BLaER1 treated with 17β-estradiol and CSF1 and Interleukin-3, amounts not matched to agents 10 nM and 100 nM (cell line): Measurements from ENCODE around the gene SLC35C1.

Experiments used
- H3K27ac ChIP-seq, 11 experiments: shearing (Covaris generic); formaldehyde crosslinking; 2 replicates each; pipeline ENCODE4 v1.8.1; 2022
- H3K27me3 ChIP-seq, 11 experiments: shearing (Covaris generic); formaldehyde crosslinking; 2 replicates each; pipeline ENCODE4 v1.8.1; 2022
- H3K36me3 ChIP-seq, 11 experiments: shearing (Covaris generic); formaldehyde crosslinking; 2 replicates each; pipeline ENCODE4 v1.8.1; 2022
- H3K4me1 ChIP-seq, 10 experiments: shearing (Covaris generic); formaldehyde crosslinking; 2 replicates each; pipeline ENCODE4 v1.8.1; 2022
- H3K4me2 ChIP-seq, 11 experiments: shearing (Covaris generic); formaldehyde crosslinking; 2 replicates each; pipeline ENCODE4 v1.8.1; 2022
- H3K4me3 ChIP-seq, 10 experiments: shearing (Covaris generic); formaldehyde crosslinking; 2 replicates each; pipeline ENCODE4 v1.8.1; 2022
- H3K9ac ChIP-seq, 11 experiments: shearing (Covaris generic); formaldehyde crosslinking; 2 replicates each; pipeline ENCODE4 v1.8.1; 2022
- H3K9me3 ChIP-seq, 11 experiments: shearing (Covaris generic); formaldehyde crosslinking; replicated peaks in 1 of 11; 2 replicates each; pipeline ENCODE4 v1.8.1; 2022
- H4K20me1 ChIP-seq, 11 experiments: shearing (Covaris generic); formaldehyde crosslinking; 2 replicates each; pipeline ENCODE4 v1.8.1; 2022
- Cebpa-rat ChIP-seq, 11 experiments: shearing (Covaris generic); IDR thresholded peaks; 2 replicates each; pipeline ENCODE4 v1.8.1; 2022

Gene SLC35C1

DNA sequence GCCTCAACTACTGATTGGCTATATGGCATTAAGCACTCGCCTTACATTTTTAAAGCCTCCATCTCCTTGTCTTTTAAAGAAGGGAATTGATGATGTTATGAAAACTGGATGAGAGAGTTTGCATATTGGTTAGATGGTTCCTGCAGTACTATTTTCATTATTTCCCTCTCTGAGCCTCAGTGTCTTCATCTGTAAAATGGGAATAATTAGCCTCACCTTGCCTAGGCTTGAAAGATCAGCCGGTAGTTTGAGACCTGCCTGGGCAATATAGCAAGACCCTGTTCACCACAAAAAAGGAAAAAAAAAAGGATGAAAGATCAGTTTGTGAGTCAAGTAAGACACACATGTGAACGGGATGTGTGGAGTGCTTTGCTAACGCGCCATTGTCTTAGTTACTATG, 35.0 kb upstream of the SLC35C1 start:
- no peak for TF ChIP-seq Cebpa-rat (IDR thresholded peaks at IDR 0.05)
- Histone ChIP-seq H3K27me3 (no peaks in the 10 kb centered on the region), H4K20me1 (peaks cover 0 to 6% (median 0%) of the 10 kb centered on the region in 11 experiments; a peak in 1 of 22 replicates), H3K36me3 (no peaks in the 10 kb centered on the region), H3K4me3 (no peak overlapping the region), H3K9me3 (no peaks in the 10 kb centered on the region), H3K4me1 (peaks cover 0 to 7% (median 5%) of the 10 kb centered on the region in 10 experiments; a peak in 11 of 20 replicates), H3K27ac (no peak overlapping the region), H3K9ac (no peak overlapping the region), H3K4me2 (no peak overlapping the region)

DNA sequence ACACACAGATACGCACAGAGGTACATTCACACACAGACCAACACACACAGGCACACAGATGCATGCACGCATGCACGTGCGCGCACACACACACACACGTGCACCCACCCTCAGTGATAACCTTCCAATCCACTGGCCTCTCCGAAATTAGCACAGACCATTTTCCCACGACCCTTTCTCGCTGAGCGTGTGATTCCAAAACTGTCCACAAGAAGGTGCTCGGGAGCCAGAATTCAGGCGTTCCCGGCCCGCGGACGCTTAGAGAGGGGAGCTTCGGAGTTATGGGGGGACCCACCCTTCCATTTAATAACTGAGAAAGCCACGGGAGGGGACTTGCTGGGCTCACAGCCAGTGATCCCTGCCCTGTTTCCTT, 33.8 kb upstream of the SLC35C1 start:
- no peak for TF ChIP-seq Cebpa-rat (IDR thresholded peaks at IDR 0.05)
- Histone ChIP-seq H3K36me3 (no peaks in the 10 kb centered on the region), H3K4me1 (peaks cover 0 to 7% (median 5%) of the 10 kb centered on the region in 10 experiments; a peak in 11 of 20 replicates), H3K9ac (peak overlapping the region; percentile 20 to 72 (median 54); a peak in 20 of 22 replicates), H3K27me3 (no peaks in the 10 kb centered on the region), H3K27ac (no peak overlapping the region; a peak in 1 of 22 replicates), H3K9me3 (no peaks in the 10 kb centered on the region), H4K20me1 (peaks cover 0 to 6% (median 0%) of the 10 kb centered on the region in 11 experiments; a peak in 1 of 22 replicates), H3K4me2 (peak overlapping the region; percentile 87 to 99 (median 95)), H3K4me3 (peak overlapping the region; percentile 54 to 73 (median 62))

- peak overlapping the region; percentile 87 to 99 (median 95) for H3K4me2 ChIP-seq
- peak overlapping the region; percentile 20 to 72 (median 54); a peak in 20 of 22 replicates for H3K9ac ChIP-seq
- H3K27me3 ChIP-seq = no peaks in the 10 kb centered on the region
- H3K4me1 ChIP-seq = peaks cover 0 to 7% (median 5%) of the 10 kb centered on the region in 10 experiments; a peak in 11 of 20 replicates
- no peak for TF ChIP-seq Cebpa-rat (IDR thresholded peaks at IDR 0.05)
- no peaks in the 10 kb centered on the region for H3K36me3 ChIP-seq
- H3K9me3 ChIP-seq = no peaks in the 10 kb centered on the region
- H4K20me1 ChIP-seq = peaks cover 0 to 6% (median 0%) of the 10 kb centered on the region in 11 experiments; a peak in 1 of 22 replicates
- no peak overlapping the region; a peak in 1 of 22 replicates for H3K27ac ChIP-seq
- peak overlapping the region; percentile 54 to 73 (median 62) for H3K4me3 ChIP-seq
These were observed 33.1 kb upstream of the SLC35C1 start for GRCh38 chr11:45771566-45772448.

DNA sequence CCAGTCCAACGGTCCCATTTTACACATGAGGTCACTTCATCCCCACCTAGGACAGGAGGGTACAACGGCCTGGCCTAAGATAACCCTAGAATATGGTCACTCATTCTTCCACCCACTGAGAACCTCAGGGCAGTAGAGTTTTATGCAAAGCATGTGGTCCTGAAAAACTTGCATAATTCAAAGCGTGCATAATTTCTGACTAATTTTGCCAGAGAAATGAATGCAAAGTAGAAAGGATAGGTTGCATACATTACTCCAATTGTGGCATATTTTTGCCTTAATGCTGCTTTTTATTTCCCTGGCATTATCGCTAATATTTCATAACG, 32.5 kb upstream of the SLC35C1 start:
- Histone ChIP-seq H3K36me3 (no peaks in the 10 kb centered on the region), H3K9ac (no peak overlapping the region), H3K4me3 (peak overlapping the region in 2 of 10 experiments; percentile 54 to 62; a peak in 1 of 20 replicates), H4K20me1 (peaks cover 0 to 6% (median 0%) of the 10 kb centered on the region in 11 experiments; a peak in 1 of 22 replicates), H3K27ac (no peak overlapping the region), H3K27me3 (no peaks in the 10 kb centered on the region), H3K9me3 (no peaks in the 10 kb centered on the region), H3K4me1 (peaks cover 0 to 7% (median 5%) of the 10 kb centered on the region in 10 experiments; a peak in 11 of 20 replicates), H3K4me2 (peak overlapping the region in 9 of 11 experiments; percentile 87 to 99 (median 95); a peak in 16 of 22 replicates)
- no peak for TF ChIP-seq Cebpa-rat (IDR thresholded peaks at IDR 0.05)

DNA sequence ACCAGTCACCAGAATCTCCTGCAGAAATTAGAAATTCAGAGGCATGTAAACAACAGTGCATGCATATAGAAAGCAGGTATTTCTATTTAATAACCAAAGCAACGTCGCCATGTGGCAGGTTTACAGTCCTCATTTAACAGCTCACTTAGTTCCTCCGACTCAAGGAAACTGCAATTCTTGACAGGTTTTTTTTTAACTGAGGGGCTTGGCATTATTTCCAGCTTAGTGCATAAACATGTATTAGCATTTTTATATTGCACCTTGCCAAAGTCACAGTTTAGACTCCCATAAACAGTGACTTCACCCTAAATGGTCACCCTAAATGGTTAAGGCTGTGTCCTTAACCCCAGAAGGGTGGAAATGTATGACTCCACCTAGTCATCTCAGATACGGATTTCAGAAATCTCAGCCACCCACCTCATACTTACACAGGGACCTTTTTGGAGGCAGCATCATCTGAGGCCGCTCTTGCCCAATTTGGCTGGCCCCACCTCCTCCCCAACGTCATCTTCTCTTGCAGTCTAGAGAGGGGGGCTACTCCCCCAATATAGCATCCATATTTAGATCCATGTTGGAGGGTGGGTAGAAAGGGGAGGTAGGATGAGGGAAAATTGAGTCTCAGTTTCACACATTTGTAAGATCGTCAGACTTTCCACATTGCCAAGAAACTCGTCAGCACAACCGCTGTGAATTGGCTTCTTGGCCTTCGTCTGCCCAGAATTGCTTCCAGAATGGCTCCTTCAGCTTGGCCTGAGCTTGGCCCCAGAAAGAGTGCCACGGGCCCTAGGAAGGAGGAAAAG, 31.8 kb upstream of the SLC35C1 start:
- Histone ChIP-seq H3K4me3 (no peak overlapping the region), H4K20me1 (peaks cover 0 to 6% (median 0%) of the 10 kb centered on the region in 11 experiments; a peak in 1 of 22 replicates), H3K9ac (no peak overlapping the region), H3K27ac (no peak overlapping the region), H3K36me3 (no peaks in the 10 kb centered on the region), H3K9me3 (no peaks in the 10 kb centered on the region), H3K27me3 (no peaks in the 10 kb centered on the region), H3K4me1 (peaks cover 0 to 7% (median 5%) of the 10 kb centered on the region in 10 experiments; a peak in 11 of 20 replicates), H3K4me2 (no peak overlapping the region)
- no peak for TF ChIP-seq Cebpa-rat (IDR thresholded peaks at IDR 0.05)

GRCh38 chr11:45773786-45774655, 30.9 kb upstream of the SLC35C1 start:
- no peak for TF ChIP-seq Cebpa-rat (IDR thresholded peaks at IDR 0.05)

GRCh38 chr11:45774786-45775185, 30.2 kb upstream of the SLC35C1 start:
- no peaks in the 10 kb centered on the region for H3K27me3 ChIP-seq
- H3K4me2 ChIP-seq = no peak overlapping the region
- no peak overlapping the region for H3K9ac ChIP-seq
- no peak overlapping the region for H3K4me3 ChIP-seq
- H3K36me3 ChIP-seq = no peaks in the 10 kb centered on the region
- no peak for TF ChIP-seq Cebpa-rat (IDR thresholded peaks at IDR 0.05)
- peaks cover 0 to 6% (median 0%) of the 10 kb centered on the region in 11 experiments; a peak in 1 of 22 replicates for H4K20me1 ChIP-seq
- no peak overlapping the region for H3K27ac ChIP-seq
- H3K4me1 ChIP-seq = peaks cover 0 to 7% (median 5%) of the 10 kb centered on the region in 10 experiments; a peak in 11 of 20 replicates
- H3K9me3 ChIP-seq = no peaks in the 10 kb centered on the region

More at GRCh38 chr11:45773786-45774655, 30.9 kb upstream of the SLC35C1 start:
- Histone ChIP-seq H4K20me1 (peaks cover 0 to 6% (median 0%) of the 10 kb centered on the region in 11 experiments; a peak in 1 of 22 replicates), H3K27me3 (no peaks in the 10 kb centered on the region), H3K4me3 (no peak overlapping the region), H3K27ac (no peak overlapping the region), H3K4me1 (peaks cover 0 to 7% (median 5%) of the 10 kb centered on the region in 10 experiments; a peak in 11 of 20 replicates), H3K4me2 (no peak overlapping the region), H3K9me3 (no peaks in the 10 kb centered on the region), H3K36me3 (no peaks in the 10 kb centered on the region), H3K9ac (no peak overlapping the region)
